ENCODE measurements around the gene ZGLP1.

GRCh38 chr19:10321417-10321797, 11.8 kb upstream of the ZGLP1 start:
- TF ChIP-seq CTCF (IDR thresholded peaks at IDR 0.05): no peak
- TF ChIP-seq POLR2A (IDR thresholded peaks at IDR 0.05): no peak
